HCT116 (cell line): ENCODE results near the gene CEP162. TPM values are rescaled to one million over a fixed set of nuclear protein-coding genes. Genes with fewer than 3 reads are reported as not detected.

Source experiments
- ATAC-seq: fragments of 200-7000 bp; cut with Tn5 transposase; 2 replicates; pipeline ENCODE4 v1.9.1; 2020; ENCODE audit warnings: mild to moderate bottlenecking, moderate library complexity
- BruUV-seq: library from RNA; stranded (reverse); fragments of 400-500 nt; replicated peaks from 2 replicates; lab custom pipeline; 2021; lab: Mats Ljungman, UMichigan
- CTCF ChIA-PET: fragments of 300-600 bp; sonication (Branson Sonifier 250); formaldehyde crosslinking; loops from one replicate; lab custom pipeline; 2021; ENCODE audit warnings: antibody characterized with exemption; lab: Charles Lee
- POLR2A ChIA-PET: fragments of 300-600, 350-600 bp; sonication (Branson Sonifier 250); formaldehyde crosslinking; loops from one replicate; lab custom pipeline; 2021; ENCODE audit warnings: antibody characterized with exemption; lab: Charles Lee
- RAD21 ChIA-PET, 2 experiments: fragments of 300-600 bp; sonication (Branson Sonifier 250); formaldehyde crosslinking; loops; one replicate each; lab custom pipeline; 2023; ENCODE audit warnings: low total read pairs in 2 of 2; ENCODE audit not compliant: uncharacterized antibody in 2 of 2, unreplicated experiment in 2 of 2, low non-redundant PET in 1 of 2; lab: Charles Lee
- DNase-seq: peaks from one replicate; pipeline ENCODE4 v3.0.0-alpha.2; 2010; ENCODE audit warnings: low read depth, low spot score
- H2AFZ ChIP-seq: fragments of 200-600 bp; shearing (Covaris generic), sonication (generic); 2 replicates; pipeline ENCODE4 v1.6.1; 2017; ENCODE audit warnings: low read depth, mixed run types, mixed read lengths, antibody characterized with exemption, low read length; ENCODE audit not compliant: poor library complexity, severe bottlenecking
- H3K27ac ChIP-seq: 2 replicates; pipeline ENCODE4 v1.5.1; 2012; ENCODE audit warnings: low read depth, low read length
- H3K27me3 ChIP-seq: fragments of 200-600 bp; sonication (generic); 2 replicates; pipeline ENCODE4 v1.6.1; 2016; ENCODE audit warnings: mixed run types, low read length, mixed read lengths; ENCODE audit not compliant: insufficient read depth
- H3K36me3 ChIP-seq, 2 experiments: fragments of 200-500 bp in 1 of 2; fragments of 200-600 bp in 1 of 2; sonication (Bioruptor generic) in 1 of 2; sonication (generic) in 1 of 2; 2 replicates each; pipeline versions ENCODE4 v1.5.1 to v1.6.1; 2014 to 2016; ENCODE audit warnings: low read length in 2 of 2, inconsistent platforms in 1 of 2, mixed read lengths in 1 of 2, mixed run types in 1 of 2; ENCODE audit not compliant: insufficient read depth in 2 of 2, control insufficient read depth in 1 of 2
- H3K4me1 ChIP-seq, 2 experiments: fragments of 200-600 bp in 1 of 2; sonication (generic) in 1 of 2; 2 replicates each; pipeline versions ENCODE4 v1.5.1 to v1.6.1; 2012 to 2017; ENCODE audit warnings: low read length in 2 of 2, inconsistent platforms in 1 of 2, mild to moderate bottlenecking in 1 of 2, mixed read lengths in 1 of 2, mixed run types in 1 of 2, moderate library complexity in 1 of 2; ENCODE audit not compliant: insufficient read depth in 2 of 2, control insufficient read depth in 1 of 2
- H3K4me2 ChIP-seq: fragments of 200-600 bp; sonication (generic); 2 replicates; pipeline ENCODE4 v1.6.1; 2017; ENCODE audit warnings: mixed run types, low read length, mixed read lengths
- H3K4me3 ChIP-seq, 2 experiments: fragments of 200-600 bp in 1 of 2; sonication (generic) in 1 of 2; replicated peaks in 1 of 2; 2 replicates each; pipeline ENCODE4 v1.5.1; 2011 to 2016; ENCODE audit warnings: low read length in 2 of 2, control low read depth in 1 of 2, low read depth in 1 of 2, mild to moderate bottlenecking in 1 of 2, mixed read lengths in 1 of 2, mixed run types in 1 of 2
- H3K79me2 ChIP-seq: fragments of 200-600 bp; sonication (generic); 2 replicates; pipeline ENCODE4 v1.6.1; 2017; ENCODE audit warnings: mild to moderate bottlenecking, mixed run types, low read length, moderate library complexity, mixed read lengths; ENCODE audit not compliant: insufficient read depth
- H3K9ac ChIP-seq: fragments of 200-600 bp; sonication (generic); 2 replicates; pipeline ENCODE4 v1.6.1; 2016; ENCODE audit warnings: low read length, mixed read lengths
- H3K9me2 ChIP-seq: fragments of 200-600 bp; sonication (generic), shearing (Covaris generic); 2 replicates; pipeline ENCODE4 v1.6.1; 2017; ENCODE audit warnings: mixed run types, mild to moderate bottlenecking, moderate library complexity; ENCODE audit not compliant: insufficient read depth
- H3K9me3 ChIP-seq, 2 experiments: fragments of 200-500 bp in 1 of 2; fragments of 200-600 bp in 1 of 2; sonication (Bioruptor generic) in 1 of 2; sonication (generic) in 1 of 2; 2 replicates each; pipeline ENCODE4 v1.6.1; 2014 to 2017; ENCODE audit warnings: low read length in 2 of 2, mixed read lengths in 2 of 2, inconsistent platforms in 1 of 2, low read depth in 1 of 2, mild to moderate bottlenecking in 1 of 2, mixed run types in 1 of 2, moderate library complexity in 1 of 2; ENCODE audit not compliant: control insufficient read depth in 1 of 2, insufficient read depth in 1 of 2
- H4K20me1 ChIP-seq: fragments of 200-600 bp; sonication (generic), shearing (Covaris generic); 2 replicates; pipeline ENCODE4 v1.6.1; 2017; ENCODE audit warnings: mixed run types, mild to moderate bottlenecking, moderate library complexity; ENCODE audit not compliant: insufficient read depth
- CEBPB ChIP-seq: IDR thresholded peaks from 2 replicates; pipeline ENCODE4 v1.6.1; 2012; ENCODE audit warnings: low read depth
- CTCF ChIP-seq, 3 experiments: fragments of 200-600 bp in 1 of 3; sonication (generic) in 1 of 3; IDR thresholded peaks in 2 of 3; conservative IDR thresholded peaks in 1 of 3; 2 replicates each; pipeline ENCODE4 v1.5.1; 2012 to 2017; ENCODE audit warnings: low read depth in 2 of 3, low read length in 2 of 3, antibody characterized with exemption in 1 of 3, borderline replicate concordance in 1 of 3, control low read depth in 1 of 3, mild to moderate bottlenecking in 1 of 3, mixed read lengths in 1 of 3, mixed run types in 1 of 3, moderate library complexity in 1 of 3; ENCODE audit not compliant: insufficient read depth in 1 of 3
- EGR1 ChIP-seq: IDR thresholded peaks from 2 replicates; pipeline ENCODE4 v1.6.1; 2012; ENCODE audit warnings: low read depth
- EZH2 ChIP-seq: fragments of 200-600 bp; sonication (generic); IDR thresholded peaks from 2 replicates; pipeline ENCODE4 v1.6.1; 2017; ENCODE audit warnings: antibody characterized with exemption, mixed run types
- EZH2phosphoT487 ChIP-seq: fragments of 200-600 bp; IDR thresholded peaks from 2 replicates; pipeline ENCODE4 v1.6.1; 2018; ENCODE audit warnings: antibody characterized with exemption, borderline replicate concordance
- POLR2A ChIP-seq: IDR thresholded peaks from 2 replicates; pipeline ENCODE4 v1.7.0; 2011; ENCODE audit warnings: borderline replicate concordance; ENCODE audit not compliant: insufficient read depth, insufficient read length; ENCODE audit errors: extremely low read depth
- POLR2AphosphoS5 ChIP-seq: IDR thresholded peaks from 2 replicates; pipeline ENCODE4 v1.6.1; 2011; ENCODE audit warnings: mild to moderate bottlenecking, low read depth, low read length, moderate library complexity
- RAD21 ChIP-seq: IDR thresholded peaks from 2 replicates; pipeline ENCODE4 v1.6.1; 2012; ENCODE audit warnings: low read depth, mild to moderate bottlenecking
- REST ChIP-seq: IDR thresholded peaks from 2 replicates; pipeline ENCODE4 v1.6.1; 2012; ENCODE audit warnings: low read depth
- SIN3A ChIP-seq: IDR thresholded peaks from 2 replicates; pipeline ENCODE4 v1.6.1; 2012; ENCODE audit warnings: low read depth
- TCF7L2 ChIP-seq: IDR thresholded peaks from 2 replicates; pipeline ENCODE4 v1.7.0; 2011; ENCODE audit warnings: borderline replicate concordance, inconsistent platforms; ENCODE audit not compliant: insufficient read depth, insufficient read length; ENCODE audit errors: extremely low read depth
- ZFX ChIP-seq: fragments of 450-650 bp; IDR thresholded peaks from 2 replicates; pipeline ENCODE4 v1.6.1; 2017
- intact Hi-C: fragments of 100-400 bp; cut with micrococcal nuclease; formaldehyde crosslinking; loops from 2 replicates; pipeline ENCODE4 v1.10.0; 2022
- total RNA-seq: library from RNA; stranded (reverse); gene quantifications from one replicate; pipeline ENCODE4 v1.2.1, GENCODE V29; 2021; ENCODE audit not compliant: unreplicated experiment
- TF ChIP-seq, protein P1 (sequence below): IDR thresholded peaks from 2 replicates; pipeline ENCODE4 v1.6.1; 2012

Gene CEP162
- total RNA-seq, 1 experiment from 2014 or later, result 5.5 TPM

GRCh38 chr6:84260196-84260595 is 32.8 kb upstream of the CEP162 start:
- Histone ChIP-seq H3K9ac (no peak overlapping the region), H4K20me1 (no peaks in the 10 kb centered on the region), H3K4me2 (no peak overlapping the region), H3K36me3 (no peaks in the 10 kb centered on the region), H3K9me3 (no peaks in the 10 kb centered on the region), H2AFZ (no peak overlapping the region), H3K79me2 (no peaks in the 10 kb centered on the region), H3K27ac (no peak overlapping the region), H3K4me3 (no peak overlapping the region), H3K4me1 (peaks cover 0 to 6% of the 10 kb centered on the region in 2 experiments; a peak in 1 of 4 replicates), H3K27me3 (peaks cover 41% of the 10 kb centered on the region), H3K9me2 (no peaks in the 10 kb centered on the region)
- ATAC-seq (no peak), DNase-seq (no peak)
- POLR2A ChIA-PET, result no interaction called here
- CTCF ChIA-PET, result no interaction called here
- RAD21 ChIA-PET, result no interaction called here
- TF ChIP-seq TCF7L2 (no peak), REST (no peak), SIN3A (no peak), EGR1 (no peak), CEBPB (no peak), EZH2phosphoT487 (no peak), RAD21 (no peak), CTCF (IDR thresholded peaks at IDR 0.05 in 2 of 3, conservative IDR thresholded peaks at IDR 0.05 in 1 of 3; ENCODE audit: borderline replicate concordance in 1 of 3, insufficient read depth in 1 of 3, low read depth in 2 of 3, low read length in 2 of 3) (no peak), POLR2A (no peak), ZFX (no peak), POLR2AphosphoS5 (no peak), EZH2 (no peak)
- TF ChIP-seq, protein P1, sequence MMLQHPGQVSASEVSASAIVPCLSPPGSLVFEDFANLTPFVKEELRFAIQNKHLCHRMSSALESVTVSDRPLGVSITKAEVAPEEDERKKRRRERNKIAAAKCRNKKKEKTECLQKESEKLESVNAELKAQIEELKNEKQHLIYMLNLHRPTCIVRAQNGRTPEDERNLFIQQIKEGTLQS, result no peak
- BruUV-seq, result no TSS peak
- intact Hi-C loops, result no loop called here
